NCI-H69 (cell line): ENCODE measurements around the gene ALDH3A2.

Experiments
- DNase-seq: peaks from one replicate; lab custom pipeline; 2025; lab: John Stamatoyannopoulos, UW

Gene ALDH3A2

GRCh38 chr17:19714542-19715411 is 66.2 kb downstream of the ALDH3A2 start:
- DNase-seq = peak; percentile 85

DNA sequence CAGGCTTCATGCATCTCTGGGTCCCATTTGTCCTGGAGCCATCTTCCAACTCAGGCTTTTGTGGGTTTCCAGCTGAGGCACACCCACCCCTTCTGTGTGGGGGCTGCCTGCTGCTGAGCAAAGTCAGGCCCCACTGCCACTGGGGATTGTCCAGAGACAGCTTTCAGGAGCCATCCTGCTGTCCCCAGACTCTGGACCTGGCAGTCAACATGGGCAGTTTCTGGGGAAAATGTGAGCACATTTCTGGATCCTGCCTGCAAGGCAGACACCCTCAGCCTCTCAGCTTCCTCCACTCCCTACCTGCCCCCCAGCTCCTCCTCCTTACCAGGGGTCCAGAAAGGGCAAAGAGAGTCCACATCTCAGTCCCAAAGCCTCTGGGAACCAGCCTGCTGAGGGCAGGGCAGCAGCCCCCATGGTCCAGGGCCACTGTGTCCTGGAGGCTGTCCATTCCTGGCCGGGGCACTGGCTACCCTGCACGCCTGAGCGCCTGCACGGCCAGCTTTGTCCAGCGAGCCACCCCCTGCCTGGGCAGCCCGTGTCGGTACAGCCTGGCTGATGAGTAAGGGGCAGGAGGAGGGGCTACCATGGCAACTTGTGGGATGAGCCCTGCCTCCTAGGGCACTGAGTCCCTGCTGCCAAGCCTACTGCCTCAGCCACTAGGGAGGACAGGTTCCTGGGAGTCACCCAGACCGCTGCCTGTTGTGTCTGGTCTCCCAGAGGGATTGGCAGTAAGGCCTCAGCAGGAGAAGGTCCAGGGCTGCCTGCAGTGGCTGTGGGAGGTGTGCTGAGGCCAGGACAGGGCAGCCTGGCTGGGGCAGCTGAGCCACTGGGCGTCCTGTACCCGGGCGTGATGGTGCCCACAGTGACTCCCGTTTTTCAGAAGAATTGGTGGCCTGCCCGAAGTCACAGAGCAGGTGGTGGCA is 67.8 kb downstream of the ALDH3A2 start, which contains the start of gene SLC47A2:
Gene SLC47A2, minus strand, starts transcription at position 477 of the 923 bp plus-strand sequence. Its CDS starts 29 bp downstream, at position 448.
- DNase-seq = peak; percentile 62

DNA sequence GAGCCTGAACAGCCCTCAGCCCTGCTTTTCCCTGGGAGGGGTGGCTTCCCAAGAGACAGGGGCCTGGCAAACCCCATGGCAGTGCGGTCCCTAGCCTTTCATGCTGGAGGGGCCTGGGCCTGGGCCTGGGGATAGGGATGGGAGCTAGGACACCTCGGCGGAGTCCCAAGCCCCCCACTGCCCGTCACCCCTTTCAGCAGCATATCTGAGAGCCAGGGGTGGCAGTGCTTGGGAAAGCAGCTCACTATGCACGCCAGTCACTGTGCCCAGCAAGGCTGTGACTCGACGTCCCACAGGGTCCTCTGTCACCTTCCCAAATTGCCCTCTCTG is 68.4 kb downstream of the ALDH3A2 start:
- no peak for DNase-seq

- DNase-seq = no peak
These were observed 68.9 kb downstream of the ALDH3A2 start for GRCh38 chr17:19717411-19717908.

DNA sequence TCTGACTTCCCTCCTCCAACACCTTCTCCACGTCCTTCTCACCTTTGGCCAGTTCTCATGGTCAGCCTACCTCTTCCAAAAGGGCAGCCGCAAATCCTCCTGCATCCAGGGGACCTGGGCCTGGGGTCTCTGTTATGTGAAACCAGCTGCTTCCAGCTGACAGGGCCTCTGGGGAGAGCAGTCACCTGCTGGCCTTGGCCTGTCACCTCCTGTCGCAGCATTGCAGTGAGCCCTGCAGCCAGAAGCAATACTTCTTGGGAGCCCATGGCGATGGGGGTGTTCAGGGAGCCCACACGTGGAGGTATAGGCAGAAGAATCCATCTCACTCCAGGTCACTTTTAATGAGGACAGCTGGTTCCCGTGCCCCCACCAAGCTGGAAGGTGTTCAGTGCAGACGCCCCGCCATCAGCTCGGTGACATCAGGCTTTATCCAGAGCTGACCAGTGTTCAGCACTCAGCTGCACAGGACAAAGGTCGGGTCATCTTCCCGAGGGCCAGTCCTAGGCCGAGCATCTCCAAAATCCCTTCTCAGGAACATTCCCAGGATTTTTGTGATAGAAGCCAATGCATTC is 69.6 kb downstream of the ALDH3A2 start:
- no peak for DNase-seq

GRCh38 chr17:19718613-19719354 is 70.2 kb downstream of the ALDH3A2 start:
- DNase-seq = peak; percentile 11

- no peak for DNase-seq
These were observed 71.0 kb downstream of the ALDH3A2 start for GRCh38 chr17:19719355-19720209.

- DNase-seq = no peak
These were observed 71.6 kb downstream of the ALDH3A2 start for GRCh38 chr17:19720210-19720475.

GRCh38 chr17:19720631-19721426 is 72.3 kb downstream of the ALDH3A2 start:
- peak; percentile 20 for DNase-seq

GRCh38 chr17:19723964-19724363 is 75.4 kb downstream of the ALDH3A2 start:
- peak; percentile 82 for DNase-seq

- DNase-seq = no peak
These were observed 76.2 kb downstream of the ALDH3A2 start for GRCh38 chr17:19724501-19725420.

GRCh38 chr17:19725486-19725885 is 76.9 kb downstream of the ALDH3A2 start:
- DNase-seq = no peak

GRCh38 chr17:19726631-19727376 is 78.3 kb downstream of the ALDH3A2 start:
- DNase-seq = no peak
